Mucosa of rectum (tissue), 2 donors: ENCODE data around the gene SDC3.
"Not testable (repeated sequence)": the region's sequence is repeated elsewhere in the genome, so short reads cannot be mapped to it uniquely, and the experiment has no call there.

Experiments
- H3K27ac ChIP-seq, 2 donors: one replicate each; pipeline ENCODE4 v1.7.0; 2013; ENCODE audit warnings: inconsistent platforms in 2 of 2, low read depth in 2 of 2, low read length in 2 of 2
- H3K27me3 ChIP-seq, 2 donors: one replicate each; pipeline ENCODE4 v1.7.0; 2013; ENCODE audit warnings: low read length in 2 of 2; ENCODE audit not compliant: control insufficient read depth in 2 of 2, insufficient read depth in 2 of 2
- H3K36me3 ChIP-seq, 2 donors: one replicate each; pipeline ENCODE4 v1.7.0; 2013; ENCODE audit warnings: low read length in 2 of 2; ENCODE audit not compliant: control insufficient read depth in 2 of 2, insufficient read depth in 2 of 2
- H3K4me1 ChIP-seq, 2 donors: one replicate each; pipeline ENCODE4 v1.7.0; 2013; ENCODE audit warnings: low read length in 2 of 2, mild to moderate bottlenecking in 1 of 2; ENCODE audit not compliant: control insufficient read depth in 2 of 2, insufficient read depth in 2 of 2
- H3K4me3 ChIP-seq, 2 donors: one replicate each; pipeline ENCODE4 v1.7.0; 2013; ENCODE audit warnings: low read length in 2 of 2
- H3K9ac ChIP-seq, 2 donors: one replicate each; pipeline ENCODE4 v1.7.0; 2013; ENCODE audit warnings: low read length in 2 of 2, low read depth in 1 of 2, mild to moderate bottlenecking in 1 of 2
- H3K9me3 ChIP-seq, 2 donors: one replicate each; pipeline ENCODE4 v1.7.0; 2013; ENCODE audit warnings: low read length in 2 of 2; ENCODE audit not compliant: control insufficient read depth in 2 of 2
- donor health status: healthy.
- donor health status: Normal muscosa, but diverticular disease.

SDC3 gene

GRCh38 chr1:30868833-30869435 lies 39.6 kb downstream of the SDC3 start:
- Histone ChIP-seq H3K4me3 (no peak overlapping the region), H3K4me1 (no peaks in the 10 kb centered on the region), H3K36me3 (peaks cover 4 to 15% of the 10 kb centered on the region in 2 donors), H3K27ac (no peak overlapping the region), H3K9ac (no peak overlapping the region), H3K9me3 (no peaks in the 10 kb centered on the region), H3K27me3 (peaks cover 3 to 6% of the 10 kb centered on the region in 2 donors)

GRCh38 chr1:30868057-30868456 lies 40.5 kb downstream of the SDC3 start:
- H3K27ac ChIP-seq, H3K9ac ChIP-seq, H3K9me3 ChIP-seq, H3K4me3 ChIP-seq, H3K4me1 ChIP-seq, H3K27me3 ChIP-seq: not testable (repeated sequence)
- H3K36me3 ChIP-seq = peaks cover 4 to 10% of the 10 kb centered on the region in 2 donors

- H3K27me3 ChIP-seq = peaks cover 3 to 6% of the 10 kb centered on the region in 2 donors
- H3K9me3 ChIP-seq = no peaks in the 10 kb centered on the region
- no peak overlapping the region for H3K9ac ChIP-seq
- peaks cover 0 to 5% of the 10 kb centered on the region in 2 donors for H3K36me3 ChIP-seq
- H3K27ac ChIP-seq = no peak overlapping the region
- H3K4me1 ChIP-seq = no peaks in the 10 kb centered on the region
- H3K4me3 ChIP-seq = no peak overlapping the region
Observed at GRCh38 chr1:30867537-30867936, 41.0 kb downstream of the SDC3 start.

GRCh38 chr1:30866594-30866993 lies 42.0 kb downstream of the SDC3 start:
- Histone ChIP-seq H3K27ac (no peak overlapping the region), H3K36me3 (no peaks in the 10 kb centered on the region), H3K9me3 (no peaks in the 10 kb centered on the region), H3K4me1 (no peaks in the 10 kb centered on the region), H3K9ac (no peak overlapping the region), H3K4me3 (no peak overlapping the region), H3K27me3 (peaks cover 3 to 6% of the 10 kb centered on the region in 2 donors)

- H3K36me3 ChIP-seq = no peaks in the 10 kb centered on the region
- H3K4me3 ChIP-seq = no peak overlapping the region
- no peaks in the 10 kb centered on the region for H3K4me1 ChIP-seq
- no peaks in the 10 kb centered on the region for H3K9me3 ChIP-seq
- H3K27ac ChIP-seq = no peak overlapping the region
- H3K27me3 ChIP-seq = peaks cover 3 to 6% of the 10 kb centered on the region in 2 donors
- no peak overlapping the region for H3K9ac ChIP-seq
Observed at GRCh38 chr1:30864681-30865080, 43.9 kb downstream of the SDC3 start.

GRCh38 chr1:30863858-30864604 lies 44.5 kb downstream of the SDC3 start:
- Histone ChIP-seq H3K9ac (no peak overlapping the region), H3K9me3 (no peaks in the 10 kb centered on the region), H3K4me3 (no peak overlapping the region), H3K36me3 (no peaks in the 10 kb centered on the region), H3K27me3 (peaks cover 3 to 6% of the 10 kb centered on the region in 2 donors), H3K4me1 (no peaks in the 10 kb centered on the region), H3K27ac (no peak overlapping the region)

- no peaks in the 10 kb centered on the region for H3K36me3 ChIP-seq
- H3K9ac ChIP-seq = no peak overlapping the region
- peaks cover 0 to 3% of the 10 kb centered on the region in 2 donors for H3K27me3 ChIP-seq
- H3K4me1 ChIP-seq = no peaks in the 10 kb centered on the region
- H3K4me3 ChIP-seq = no peak overlapping the region
- H3K9me3 ChIP-seq = no peaks in the 10 kb centered on the region
- no peak overlapping the region for H3K27ac ChIP-seq
Observed at GRCh38 chr1:30860320-30860652, 48.3 kb downstream of the SDC3 start.

GRCh38 chr1:30857964-30858363 lies 50.6 kb downstream of the SDC3 start:
- H3K9ac ChIP-seq = no peak overlapping the region
- no peak overlapping the region for H3K4me3 ChIP-seq
- no peaks in the 10 kb centered on the region for H3K9me3 ChIP-seq
- no peaks in the 10 kb centered on the region for H3K27me3 ChIP-seq
- no peaks in the 10 kb centered on the region for H3K4me1 ChIP-seq
- no peaks in the 10 kb centered on the region for H3K36me3 ChIP-seq
- no peak overlapping the region for H3K27ac ChIP-seq

- H3K9me3 ChIP-seq = no peaks in the 10 kb centered on the region
- no peak overlapping the region for H3K4me3 ChIP-seq
- no peaks in the 10 kb centered on the region for H3K27me3 ChIP-seq
- H3K27ac ChIP-seq = no peak overlapping the region
- H3K4me1 ChIP-seq = peaks cover 0 to 2% of the 10 kb centered on the region in 2 donors
- H3K9ac ChIP-seq = no peak overlapping the region
- no peaks in the 10 kb centered on the region for H3K36me3 ChIP-seq
Observed at GRCh38 chr1:30857062-30857461, 51.5 kb downstream of the SDC3 start.

- H3K4me3 ChIP-seq = no peak overlapping the region
- H3K36me3 ChIP-seq = no peaks in the 10 kb centered on the region
- no peak overlapping the region for H3K9ac ChIP-seq
- peaks cover 0 to 3% of the 10 kb centered on the region in 2 donors for H3K4me1 ChIP-seq
- H3K27ac ChIP-seq = no peak overlapping the region
- no peaks in the 10 kb centered on the region for H3K9me3 ChIP-seq
- H3K27me3 ChIP-seq = no peaks in the 10 kb centered on the region
Observed at GRCh38 chr1:30856260-30856790, 52.2 kb downstream of the SDC3 start.
